Endodermal cell (in vitro differentiated cells): Measurements from ENCODE around the gene PLCB1. TPM values are rescaled to one million over a fixed set of nuclear protein-coding genes. Genes with fewer than 3 reads are reported as not detected.

Experiments
- DNase-seq: peaks from one replicate; pipeline ENCODE4 v3.0.0-alpha.2; 2017
- H3K27ac ChIP-seq: 2 replicates; pipeline ENCODE4 v1.5.1; 2013; ENCODE audit warnings: mild to moderate bottlenecking, low read depth, low read length, moderate library complexity
- H3K27me3 ChIP-seq: 2 replicates; pipeline ENCODE4 v1.6.1; 2013; ENCODE audit warnings: mild to moderate bottlenecking, low read length, moderate library complexity; ENCODE audit not compliant: insufficient read depth, control insufficient read depth, poor library complexity, severe bottlenecking
- H3K36me3 ChIP-seq: 2 replicates; pipeline ENCODE4 v1.7.0; 2013; ENCODE audit warnings: mild to moderate bottlenecking, low read length, moderate library complexity; ENCODE audit not compliant: control insufficient read depth, insufficient read depth
- H3K4me1 ChIP-seq: one replicate; pipeline ENCODE4 v1.7.0; 2013; ENCODE audit warnings: low read length; ENCODE audit not compliant: control insufficient read depth, insufficient read depth
- H3K4me3 ChIP-seq: 2 replicates; pipeline ENCODE4 v1.5.1; 2013; ENCODE audit warnings: mild to moderate bottlenecking, low read length, moderate library complexity
- H3K9ac ChIP-seq: 2 replicates; pipeline ENCODE4 v1.6.1; 2013; ENCODE audit warnings: mild to moderate bottlenecking, low read length, moderate library complexity; ENCODE audit not compliant: poor library complexity, severe bottlenecking; ENCODE audit errors: extremely low read depth
- H3K9me3 ChIP-seq: 2 replicates; pipeline ENCODE4 v1.6.1; 2013; ENCODE audit warnings: mild to moderate bottlenecking, low read length, moderate library complexity; ENCODE audit not compliant: control insufficient read depth
- H3K27ac Mint-ChIP-seq: 2 replicates; pipeline ENCODE4 v1.8.0; 2020; ENCODE audit warnings: mixed read lengths
- H3K27me3 Mint-ChIP-seq: 2 replicates; pipeline ENCODE4 v1.8.0; 2021; ENCODE audit warnings: mild to moderate bottlenecking, mixed read lengths; ENCODE audit not compliant: insufficient read depth
- H3K36me3 Mint-ChIP-seq: 2 replicates; pipeline ENCODE4 v1.8.0; 2020; ENCODE audit warnings: low read depth, mixed read lengths
- H3K4me1 Mint-ChIP-seq: 2 replicates; pipeline ENCODE4 v1.8.0; 2020; ENCODE audit warnings: mixed read lengths
- H3K4me3 Mint-ChIP-seq: 2 replicates; pipeline ENCODE4 v1.8.0; 2020; ENCODE audit warnings: mild to moderate bottlenecking, moderate library complexity, mixed read lengths
- H3K9me3 Mint-ChIP-seq: 2 replicates; pipeline ENCODE4 v1.8.0; 2020; ENCODE audit warnings: mild to moderate bottlenecking, mixed read lengths
- WGBS, 2 experiments: methylation state at CpG; one replicate each; pipeline versions ENCODE4 v1.1.5 to v1.1.7; 2013; ENCODE audit warnings: missing lambda C conversion rate in 2 of 2, mixed read lengths in 1 of 2; ENCODE audit not compliant: insufficient coverage in 1 of 2, insufficient read length in 1 of 2; 5-methylcytosine and 5-hydroxymethylcytosine counted together
- total RNA-seq, 2 donors: library from RNA; stranded (reverse); fragmentation: NEBNext Ultra II Directional in 1 of 2; extraction: Animal tissue kit (Norgen Biotek cat#: 25700) in 1 of 2; gene quantifications; 2 replicates in 1 of 2; 3 replicates in 1 of 2; pipeline ENCODE4 v1.2.1, GENCODE V29; 2021
- TF ChIP-seq, protein P1 (sequence below): fragments of 200-600 bp; sonication (generic); conservative IDR thresholded peaks from 2 replicates; pipeline ENCODE4 v1.5.0; 2021; ENCODE audit warnings: antibody characterized with exemption, mild to moderate bottlenecking

PLCB1 gene
- total RNA-seq, 2 donors from 2014 or later = 15.3 to 16.5 TPM

DNA sequence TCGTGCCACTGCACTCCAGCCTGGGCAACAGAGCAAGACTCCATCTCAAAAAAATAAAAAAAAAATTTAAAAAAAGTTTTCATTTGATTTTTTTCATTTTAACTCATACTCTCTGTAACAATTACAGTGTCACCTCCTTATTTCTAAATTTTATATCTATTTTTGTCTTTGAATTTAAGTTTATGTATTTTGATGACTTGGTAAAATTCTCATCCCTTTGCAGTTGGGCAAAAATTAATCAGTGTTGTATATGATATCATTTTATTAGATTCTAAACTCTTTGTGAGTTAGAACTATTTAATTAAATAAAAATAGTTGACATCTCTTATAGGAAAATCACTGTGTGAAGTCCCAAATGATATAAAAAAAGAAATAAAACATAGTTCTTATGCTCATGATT is 270.7 kb downstream of the PLCB1 start:
- Mint-ChIP-seq H3K4me3 (no peak overlapping the region), H3K4me1 (peaks cover 8% of the 10 kb centered on the region), H3K36me3 (peaks cover 4% of the 10 kb centered on the region)

DNA sequence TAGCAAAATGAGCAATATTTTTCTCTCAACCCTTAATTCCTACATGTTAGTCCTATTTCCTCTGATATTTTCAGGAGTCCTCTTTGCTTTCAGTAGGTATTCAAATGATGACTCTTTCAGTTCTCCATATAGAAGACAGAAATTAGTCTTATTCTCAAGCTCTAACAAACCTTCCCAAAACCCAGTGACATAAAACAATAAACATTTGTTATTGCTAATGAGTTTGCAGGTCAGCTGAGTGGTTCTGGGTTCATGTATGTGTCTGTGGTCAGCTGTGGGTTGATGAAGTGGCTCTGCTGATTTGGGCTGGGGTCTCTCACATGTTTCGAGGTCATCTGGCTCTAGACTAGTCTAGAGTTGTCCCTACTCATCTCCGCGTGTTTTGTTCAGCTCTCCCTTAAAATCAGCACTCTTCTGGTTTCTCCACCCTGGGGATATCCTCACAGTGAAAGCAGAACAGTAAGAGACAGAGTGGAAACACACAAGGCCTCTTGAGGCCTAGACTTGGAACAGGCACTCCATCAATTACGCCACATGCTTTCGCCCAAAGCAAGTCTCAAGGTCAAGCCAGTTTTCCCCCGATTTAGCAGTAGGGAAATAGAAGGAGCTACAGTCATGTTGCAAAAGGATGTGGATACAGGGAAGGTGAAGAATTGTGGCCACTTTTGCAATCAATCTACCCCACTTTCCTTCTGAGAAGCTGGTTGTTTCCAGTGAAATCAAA is 273.0 kb downstream of the PLCB1 start:
- TF ChIP-seq, protein P1, sequence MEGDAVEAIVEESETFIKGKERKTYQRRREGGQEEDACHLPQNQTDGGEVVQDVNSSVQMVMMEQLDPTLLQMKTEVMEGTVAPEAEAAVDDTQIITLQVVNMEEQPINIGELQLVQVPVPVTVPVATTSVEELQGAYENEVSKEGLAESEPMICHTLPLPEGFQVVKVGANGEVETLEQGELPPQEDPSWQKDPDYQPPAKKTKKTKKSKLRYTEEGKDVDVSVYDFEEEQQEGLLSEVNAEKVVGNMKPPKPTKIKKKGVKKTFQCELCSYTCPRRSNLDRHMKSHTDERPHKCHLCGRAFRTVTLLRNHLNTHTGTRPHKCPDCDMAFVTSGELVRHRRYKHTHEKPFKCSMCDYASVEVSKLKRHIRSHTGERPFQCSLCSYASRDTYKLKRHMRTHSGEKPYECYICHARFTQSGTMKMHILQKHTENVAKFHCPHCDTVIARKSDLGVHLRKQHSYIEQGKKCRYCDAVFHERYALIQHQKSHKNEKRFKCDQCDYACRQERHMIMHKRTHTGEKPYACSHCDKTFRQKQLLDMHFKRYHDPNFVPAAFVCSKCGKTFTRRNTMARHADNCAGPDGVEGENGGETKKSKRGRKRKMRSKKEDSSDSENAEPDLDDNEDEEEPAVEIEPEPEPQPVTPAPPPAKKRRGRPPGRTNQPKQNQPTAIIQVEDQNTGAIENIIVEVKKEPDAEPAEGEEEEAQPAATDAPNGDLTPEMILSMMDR = no peak
- Histone ChIP-seq H3K27me3 (no peaks in the 10 kb centered on the region), H3K27ac (no peak overlapping the region), H3K4me1 (no peaks in the 10 kb centered on the region), H3K9ac (no peak overlapping the region), H3K36me3 (no peaks in the 10 kb centered on the region), H3K4me3 (no peak overlapping the region), H3K9me3 (peaks cover 5% of the 10 kb centered on the region)
- 73 to 76% methylated on average over 6 of the region's 6 CpGs for WGBS, 2 experiments
- H3K27ac Mint-ChIP-seq = no peak overlapping the region
- no peak overlapping the region for H3K4me3 Mint-ChIP-seq
- H3K9me3 Mint-ChIP-seq = peaks cover 9% of the 10 kb centered on the region
- no peak for DNase-seq
- H3K4me1 Mint-ChIP-seq = peaks cover 8% of the 10 kb centered on the region
- H3K27me3 Mint-ChIP-seq = no peaks in the 10 kb centered on the region
- H3K36me3 Mint-ChIP-seq = peaks cover 4% of the 10 kb centered on the region

More for the DNA sequence above, 270.7 kb downstream of the PLCB1 start:
- Histone ChIP-seq H3K27me3 (no peaks in the 10 kb centered on the region), H3K4me1 (no peaks in the 10 kb centered on the region), H3K4me3 (no peak overlapping the region), H3K36me3 (no peaks in the 10 kb centered on the region), H3K27ac (no peak overlapping the region), H3K9me3 (peaks cover 5% of the 10 kb centered on the region), H3K9ac (no peak overlapping the region)
- H3K9me3 Mint-ChIP-seq = peaks cover 12% of the 10 kb centered on the region
- no peaks in the 10 kb centered on the region for H3K27me3 Mint-ChIP-seq
- TF ChIP-seq, protein P1 = no peak
- 100% methylated on average over 1 of the region's 1 CpG; no CpG with 5 or more reads in 1 of the 2 experiments for WGBS, 2 experiments
- no peak overlapping the region for H3K27ac Mint-ChIP-seq
- DNase-seq = no peak

DNA sequence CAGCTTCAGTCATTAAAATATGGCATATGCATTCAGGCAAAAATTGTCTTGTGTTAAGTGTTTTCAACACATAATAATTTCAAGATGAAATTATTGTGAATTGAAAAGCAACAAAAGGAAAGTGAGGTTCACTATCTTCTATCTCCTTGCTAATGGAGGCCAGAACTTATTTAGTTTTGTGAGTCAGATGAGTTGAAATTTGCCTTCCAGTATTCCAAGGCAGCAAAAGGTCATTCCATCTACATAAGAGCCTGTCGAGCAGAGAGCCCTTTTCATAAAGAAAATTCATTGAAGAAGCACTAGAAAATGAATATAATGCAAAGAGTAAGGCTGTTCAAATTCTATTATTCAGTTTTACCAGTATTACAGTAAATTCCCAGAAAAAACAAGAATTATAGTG is 274.3 kb downstream of the PLCB1 start:
- Mint-ChIP-seq H3K4me1 (peaks cover 8% of the 10 kb centered on the region), H3K36me3 (peaks cover 4% of the 10 kb centered on the region), H3K4me3 (no peak overlapping the region), H3K27ac (no peak overlapping the region), H3K9me3 (peaks cover 9% of the 10 kb centered on the region), H3K27me3 (no peaks in the 10 kb centered on the region)
- no peaks in the 10 kb centered on the region for H3K36me3 ChIP-seq
- no peaks in the 10 kb centered on the region for H3K27me3 ChIP-seq
- WGBS, 2 experiments = 100% methylated on average over 1 of the region's 1 CpG
- no peak overlapping the region for H3K27ac ChIP-seq
- H3K4me3 ChIP-seq = no peak overlapping the region
- no peak for DNase-seq
- peaks cover 5% of the 10 kb centered on the region for H3K9me3 ChIP-seq
- no peaks in the 10 kb centered on the region for H3K4me1 ChIP-seq
- no peak overlapping the region for H3K9ac ChIP-seq
- TF ChIP-seq, protein P1 = no peak
